ENCODE measurements around the gene ANKRD33B. TPM values are rescaled to one million over a fixed set of nuclear protein-coding genes. Genes with fewer than 3 reads are reported as not detected.

ANKRD33B gene
- total RNA-seq, 1 experiment from 2014 or later: 1.6 TPM

GRCh38 chr5:10576790-10577189 lies 12.9 kb downstream of the ANKRD33B start:
- no peak overlapping the region for H3K4me3 ChIP-seq (ENCODE audit: insufficient read depth, low read depth, low read length)
- DNase-seq: peak; percentile 11
- no peaks in the 10 kb centered on the region for H3K36me3 ChIP-seq (replicated peaks; ENCODE audit: control insufficient read depth, insufficient read depth, low read length)
- no peaks in the 10 kb centered on the region for H3K27me3 ChIP-seq (ENCODE audit: control insufficient read depth, insufficient read depth, low read length)

GRCh38 chr5:10577371-10578292 lies 13.8 kb downstream of the ANKRD33B start:
- H3K36me3 ChIP-seq (replicated peaks; ENCODE audit: control insufficient read depth, insufficient read depth, low read length): no peaks in the 10 kb centered on the region
- H3K27me3 ChIP-seq (ENCODE audit: control insufficient read depth, insufficient read depth, low read length): no peaks in the 10 kb centered on the region
- H3K4me3 ChIP-seq (ENCODE audit: insufficient read depth, low read depth, low read length): no peak overlapping the region
- DNase-seq: peak; percentile 8

- no peaks in the 10 kb centered on the region for H3K27me3 ChIP-seq (ENCODE audit: control insufficient read depth, insufficient read depth, low read length)
- no peak overlapping the region for H3K4me3 ChIP-seq (ENCODE audit: insufficient read depth, low read depth, low read length)
- DNase-seq: no peak
- H3K36me3 ChIP-seq (replicated peaks; ENCODE audit: control insufficient read depth, insufficient read depth, low read length): no peaks in the 10 kb centered on the region
Measured at GRCh38 chr5:10578293-10578665, 14.4 kb downstream of the ANKRD33B start.

GRCh38 chr5:10578869-10579268 lies 15.0 kb downstream of the ANKRD33B start:
- no peak for DNase-seq
- no peaks in the 10 kb centered on the region for H3K27me3 ChIP-seq (ENCODE audit: control insufficient read depth, insufficient read depth, low read length)
- H3K4me3 ChIP-seq (ENCODE audit: insufficient read depth, low read depth, low read length): no peak overlapping the region
- H3K36me3 ChIP-seq (replicated peaks; ENCODE audit: control insufficient read depth, insufficient read depth, low read length): no peaks in the 10 kb centered on the region

DNA sequence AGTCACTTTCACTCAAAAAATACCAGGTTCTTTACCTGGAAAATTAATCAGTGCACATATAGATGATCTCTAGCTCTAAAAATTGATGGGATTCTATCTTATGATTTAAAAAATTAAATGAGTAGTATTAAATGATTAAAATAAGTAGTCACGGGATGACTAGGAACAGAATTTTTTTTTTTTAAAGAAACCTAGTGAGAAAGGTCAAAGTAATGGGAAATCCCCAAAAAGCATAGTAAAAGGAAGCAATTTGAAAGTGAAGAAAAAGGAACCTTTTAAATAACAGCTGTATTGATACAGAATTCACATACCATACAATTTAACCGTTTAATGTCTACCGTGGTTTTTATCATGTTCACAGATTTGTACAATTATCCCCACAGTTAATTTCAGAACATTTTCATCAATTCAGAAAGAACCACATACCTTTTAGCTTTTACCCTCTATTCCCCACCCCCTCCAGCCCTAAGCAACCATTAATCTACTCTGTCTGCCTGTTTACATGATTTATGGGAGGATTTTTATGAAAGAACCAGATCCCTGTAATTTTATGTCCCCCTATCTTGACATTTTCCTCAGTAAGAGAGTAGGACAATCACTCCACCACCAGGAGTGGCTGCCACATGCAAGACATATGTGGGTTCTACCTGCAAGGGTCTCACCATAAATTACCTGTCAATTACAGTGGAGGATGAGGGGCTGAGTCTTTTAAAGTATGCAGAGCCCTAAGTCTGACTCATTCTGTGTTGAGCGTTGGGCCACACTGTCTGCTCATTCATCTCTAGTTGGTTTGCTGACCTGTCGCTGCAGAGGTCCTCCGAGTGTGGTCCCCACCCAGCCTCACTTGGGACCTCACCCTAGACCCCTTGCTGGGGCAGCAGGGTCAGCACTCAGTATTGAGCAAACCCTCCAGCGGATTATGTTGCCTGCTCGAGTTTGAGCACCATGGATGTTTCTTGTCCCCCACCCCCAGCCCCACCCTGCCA lies 16.0 kb downstream of the ANKRD33B start:
- Histone ChIP-seq H3K36me3 (replicated peaks; ENCODE audit: control insufficient read depth, insufficient read depth, low read length) (no peaks in the 10 kb centered on the region), H3K27me3 (ENCODE audit: control insufficient read depth, insufficient read depth, low read length) (peaks cover under 1% of the 10 kb centered on the region), H3K4me3 (ENCODE audit: insufficient read depth, low read depth, low read length) (no peak overlapping the region)
- peak; percentile 9 for DNase-seq

DNA sequence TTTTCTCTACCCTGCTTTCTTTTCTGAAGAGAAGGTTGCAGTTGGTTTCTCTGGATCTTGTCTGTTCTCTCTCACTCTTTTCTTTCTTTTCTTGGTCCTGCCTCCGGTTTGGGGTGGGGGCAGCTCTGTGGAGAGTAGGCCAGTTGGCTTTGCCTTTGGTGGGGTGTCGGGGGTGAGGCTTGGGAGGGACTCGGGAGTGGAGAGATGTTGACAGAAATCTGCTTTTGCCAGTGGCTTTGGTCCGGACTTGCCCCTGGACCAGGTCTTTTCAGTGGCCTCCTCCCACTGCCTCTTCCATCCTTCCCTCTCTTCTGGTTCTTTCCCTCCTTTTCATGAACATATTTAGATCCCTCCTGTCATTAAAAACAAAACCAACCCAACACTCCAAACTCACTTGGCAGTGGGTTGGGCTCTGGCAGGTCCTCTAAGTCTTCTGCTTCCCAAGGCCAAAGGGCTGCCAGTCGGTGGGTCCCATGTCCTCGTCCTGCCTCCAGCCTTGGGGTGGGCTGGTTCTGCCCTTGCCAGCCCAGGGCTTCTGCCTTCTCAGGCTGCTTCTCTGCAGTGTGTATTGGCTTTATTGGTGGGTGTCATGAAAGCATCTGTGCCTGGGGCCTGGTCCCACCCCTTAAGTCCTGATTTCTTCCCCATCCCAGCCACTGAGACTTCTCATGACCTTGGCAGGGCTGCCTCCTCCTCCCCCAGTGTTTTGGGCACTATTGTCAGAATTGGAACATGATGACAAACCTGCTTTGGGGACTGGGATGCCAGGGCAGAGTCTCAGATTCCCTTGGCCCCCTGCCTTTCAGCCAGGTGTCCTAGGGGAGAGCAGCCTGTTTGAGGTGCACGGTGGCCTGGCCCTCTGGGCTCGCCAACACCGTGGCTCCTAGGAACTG lies 16.9 kb downstream of the ANKRD33B start:
- H3K27me3 ChIP-seq (ENCODE audit: control insufficient read depth, insufficient read depth, low read length): peaks cover 3% of the 10 kb centered on the region
- DNase-seq: peak; percentile 9
- no peak overlapping the region for H3K4me3 ChIP-seq (ENCODE audit: insufficient read depth, low read depth, low read length)
- H3K36me3 ChIP-seq (replicated peaks; ENCODE audit: control insufficient read depth, insufficient read depth, low read length): no peaks in the 10 kb centered on the region; the same call in 1 of the 2 replicates

DNA sequence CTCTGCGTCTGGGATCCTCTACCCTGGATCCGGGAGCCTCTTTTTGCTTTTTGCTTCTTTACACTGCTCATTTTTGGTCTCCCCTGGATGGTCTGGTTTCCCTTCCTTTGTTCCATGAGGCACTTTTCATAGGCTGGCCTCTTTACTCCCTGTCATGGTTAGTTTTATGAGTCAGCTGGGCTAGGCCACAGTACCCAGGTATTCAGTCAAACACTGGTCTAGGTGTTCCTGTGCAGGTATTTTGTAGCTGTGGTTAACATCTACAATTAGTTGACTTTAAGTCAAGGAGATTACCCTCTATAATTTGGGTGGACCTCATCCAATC lies 17.5 kb downstream of the ANKRD33B start:
- Histone ChIP-seq H3K36me3 (replicated peaks; ENCODE audit: control insufficient read depth, insufficient read depth, low read length) (no peaks in the 10 kb centered on the region; the same call in 1 of the 2 replicates), H3K27me3 (ENCODE audit: control insufficient read depth, insufficient read depth, low read length) (peaks cover 3% of the 10 kb centered on the region), H3K4me3 (ENCODE audit: insufficient read depth, low read depth, low read length) (no peak overlapping the region)
- no peak for DNase-seq

GRCh38 chr5:10581867-10582511 lies 18.1 kb downstream of the ANKRD33B start:
- no peak for DNase-seq
- Histone ChIP-seq H3K36me3 (replicated peaks; ENCODE audit: control insufficient read depth, insufficient read depth, low read length) (no peaks in the 10 kb centered on the region; the same call in 1 of the 2 replicates), H3K4me3 (ENCODE audit: insufficient read depth, low read depth, low read length) (no peak overlapping the region), H3K27me3 (ENCODE audit: control insufficient read depth, insufficient read depth, low read length) (peaks cover 3% of the 10 kb centered on the region)

DNA sequence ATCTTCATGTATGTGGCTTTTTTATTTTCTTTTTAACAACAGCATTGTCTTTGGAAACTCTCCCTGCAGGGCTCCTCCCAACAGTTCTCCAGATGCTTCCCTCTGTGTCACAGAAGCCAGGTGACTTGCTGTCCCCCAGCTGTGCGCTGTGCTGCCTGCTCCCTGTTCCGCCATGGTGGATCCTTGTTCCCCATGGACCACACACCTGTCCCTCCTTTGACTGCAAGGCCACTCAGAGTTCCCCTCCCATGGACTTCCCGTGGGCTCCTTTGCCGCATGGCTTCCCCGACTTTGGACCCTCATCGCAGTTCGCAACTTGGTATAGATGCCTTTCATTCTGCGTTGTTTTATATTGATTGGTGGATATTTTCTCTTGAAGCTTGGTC lies 18.6 kb downstream of the ANKRD33B start:
- Histone ChIP-seq H3K27me3 (ENCODE audit: control insufficient read depth, insufficient read depth, low read length) (peaks cover 3% of the 10 kb centered on the region), H3K4me3 (ENCODE audit: insufficient read depth, low read depth, low read length) (no peak overlapping the region), H3K36me3 (replicated peaks; ENCODE audit: control insufficient read depth, insufficient read depth, low read length) (no peaks in the 10 kb centered on the region; the same call in 1 of the 2 replicates)
- no peak for DNase-seq

- peak; percentile 6 for DNase-seq
- peaks cover 3% of the 10 kb centered on the region for H3K27me3 ChIP-seq (ENCODE audit: control insufficient read depth, insufficient read depth, low read length)
- no peak overlapping the region for H3K4me3 ChIP-seq (ENCODE audit: insufficient read depth, low read depth, low read length)
- H3K36me3 ChIP-seq (replicated peaks; ENCODE audit: control insufficient read depth, insufficient read depth, low read length): no peaks in the 10 kb centered on the region; the same call in 1 of the 2 replicates
Measured at GRCh38 chr5:10583663-10584572, 20.0 kb downstream of the ANKRD33B start.

DNA sequence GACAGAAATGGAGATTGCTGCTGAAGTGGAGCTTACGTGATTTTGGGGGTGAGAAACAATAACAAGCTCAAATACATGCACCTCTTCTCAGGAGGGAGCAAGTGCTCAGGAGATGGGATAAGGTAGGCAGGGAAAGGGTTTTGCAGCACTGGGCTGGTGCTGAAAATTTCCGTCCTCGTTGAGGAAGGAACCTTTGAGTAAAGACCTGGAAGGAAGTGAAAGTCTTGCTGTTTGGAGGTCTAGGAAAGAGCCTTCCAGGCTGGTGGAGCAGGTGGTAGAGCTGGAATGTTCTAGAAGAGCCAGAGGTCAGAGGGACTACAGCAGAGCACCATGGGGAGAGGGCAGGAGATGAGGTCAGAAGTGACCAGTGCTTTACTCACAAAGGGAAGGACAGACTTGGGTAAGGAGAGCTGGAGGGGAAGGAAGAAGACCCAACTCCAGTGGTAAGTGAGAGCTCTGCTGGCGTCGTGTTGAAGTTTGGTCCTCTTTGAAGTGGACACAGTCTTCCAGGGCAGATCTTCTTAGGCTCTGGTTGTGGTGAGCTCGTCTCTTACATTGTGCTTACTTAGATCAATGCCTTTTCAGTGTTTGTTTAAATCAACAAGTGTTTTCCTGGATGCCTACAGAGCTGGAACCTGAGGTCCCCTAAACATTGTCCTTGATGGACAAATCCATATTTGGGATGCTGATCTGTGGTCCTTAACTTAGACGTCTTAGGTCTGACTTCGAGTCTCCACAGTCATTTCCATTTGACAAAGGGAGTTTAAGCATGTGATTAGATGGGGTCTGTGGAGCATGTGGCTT lies 21.0 kb downstream of the ANKRD33B start:
- DNase-seq: no peak
- H3K36me3 ChIP-seq (replicated peaks; ENCODE audit: control insufficient read depth, insufficient read depth, low read length): no peaks in the 10 kb centered on the region; the same call in 1 of the 2 replicates
- H3K4me3 ChIP-seq (ENCODE audit: insufficient read depth, low read depth, low read length): no peak overlapping the region
- peaks cover 3% of the 10 kb centered on the region for H3K27me3 ChIP-seq (ENCODE audit: control insufficient read depth, insufficient read depth, low read length)

- DNase-seq: peak; percentile 7
- H3K36me3 ChIP-seq (replicated peaks; ENCODE audit: control insufficient read depth, insufficient read depth, low read length): no peaks in the 10 kb centered on the region; the same call in 1 of the 2 replicates
- H3K4me3 ChIP-seq (ENCODE audit: insufficient read depth, low read depth, low read length): no peak overlapping the region
- peaks cover 3% of the 10 kb centered on the region for H3K27me3 ChIP-seq (ENCODE audit: control insufficient read depth, insufficient read depth, low read length)
Measured at GRCh38 chr5:10585518-10585915, 21.6 kb downstream of the ANKRD33B start.

Measured in H7 (cell line).